A549 (cell line): Measurements from ENCODE around the gene HS3ST6. TPM values are rescaled to one million over a fixed set of nuclear protein-coding genes. Genes with fewer than 3 reads are reported as not detected.

Experiments used
- ATAC-seq, 2 experiments: fragments of 200-7000 bp in 1 of 2; fragments of >200 bp in 1 of 2; cut with Nextera tagmentation in 1 of 2; cut with Tn5 transposase in 1 of 2; 3 replicates each; pipeline versions ENCODE4 v1.8.0 to v1.9.1; 2018 to 2020; ENCODE audit warnings: mild to moderate bottlenecking in 1 of 2, moderate library complexity in 1 of 2
- CTCF ChIA-PET: fragments of 300-600 bp; sonication (Branson Sonifier 250); formaldehyde crosslinking; extraction: SDS; loops from one replicate; lab custom pipeline; 2021; ENCODE audit warnings: antibody characterized with exemption, inconsistent platforms; lab: Yijun Ruan, JAX
- POLR2A ChIA-PET: fragments of 350-600 bp; formaldehyde crosslinking; extraction: SDS; loops from one replicate; lab custom pipeline; 2021; ENCODE audit warnings: antibody characterized with exemption, inconsistent platforms; lab: Yijun Ruan, JAX
- DNase-seq, 2 experiments: peaks; one replicate each; pipeline versions ENCODE4 v3.0.0 to v3.0.0-alpha.2; 2011 to 2016; ENCODE audit warnings: low read depth in 1 of 2, low spot score in 1 of 2
- FAIRE-seq: peaks from 2 replicates; lab custom pipeline; 2011; peaks lifted over from hg19 to GRCh38; lab: Jason Lieb, UNC
- H3K27ac ChIP-seq, 2 experiments: fragments of >200 bp; sonication (Bioruptor Twin); formaldehyde crosslinking; 3 replicates each; pipeline ENCODE4 v1.5.1; 2016 to 2017
- H3K4me1 ChIP-seq: fragments of >200 bp; sonication (Bioruptor Twin); formaldehyde crosslinking; 3 replicates; pipeline ENCODE4 v1.6.1; 2016
- H3K4me2 ChIP-seq: fragments of >200 bp; sonication (Bioruptor Twin); formaldehyde crosslinking; 3 replicates; pipeline ENCODE4 v1.6.1; 2016
- H3K4me3 ChIP-seq: fragments of >200 bp; sonication (Bioruptor Twin); formaldehyde crosslinking; 3 replicates; pipeline ENCODE4 v1.5.1; 2016
- H3K9me3 ChIP-seq: fragments of >200 bp; sonication (Bioruptor Twin); formaldehyde crosslinking; 3 replicates; pipeline ENCODE4 v1.6.1; 2016
- BCL3 ChIP-seq: fragments of >200 bp; sonication (Bioruptor Twin); formaldehyde crosslinking; IDR thresholded peaks from 3 replicates; pipeline ENCODE4 v1.6.1; 2016
- CBX8 ChIP-seq: fragments of 200-600 bp; sonication (generic); IDR thresholded peaks from 2 replicates; pipeline ENCODE4 v1.6.1; 2016
- CHD4 ChIP-seq: fragments of 200-600 bp; sonication (generic); IDR thresholded peaks from 2 replicates; pipeline ENCODE4 v1.6.1; 2016; ENCODE audit warnings: antibody characterized with exemption, mild to moderate bottlenecking, borderline replicate concordance
- E2F6 ChIP-seq: IDR thresholded peaks from 2 replicates; pipeline ENCODE4 v1.6.1; 2012; ENCODE audit warnings: low read depth, borderline replicate concordance
- GATA3 ChIP-seq: IDR thresholded peaks from 2 replicates; pipeline ENCODE4 v1.6.1; 2012; ENCODE audit warnings: borderline replicate concordance
- HDAC2 ChIP-seq: fragments of 200-600 bp; sonication (generic); IDR thresholded peaks from 2 replicates; pipeline ENCODE4 v1.6.1; 2016
- HES2 ChIP-seq: fragments of >200 bp; sonication (Bioruptor Twin); formaldehyde crosslinking; IDR thresholded peaks from 2 replicates; pipeline ENCODE4 v1.6.1; 2016
- HEYL ChIP-seq: fragments of 250-450 bp; sonication (Bioruptor Pico); IDR thresholded peaks from 2 replicates; pipeline ENCODE4 v1.8.0; 2021; ENCODE audit warnings: mild to moderate bottlenecking, moderate library complexity
- HMGXB4 ChIP-seq: fragments of 250-450 bp; sonication (Bioruptor Pico); IDR thresholded peaks from 2 replicates; pipeline ENCODE4 v1.5.0; 2021; ENCODE audit warnings: mild to moderate bottlenecking, moderate library complexity, borderline replicate concordance
- JUNB ChIP-seq: fragments of >200 bp; sonication (Bioruptor Twin); formaldehyde crosslinking; IDR thresholded peaks from 2 replicates; pipeline ENCODE4 v1.6.1; 2016
- MAFK ChIP-seq: fragments of 450-650 bp; IDR thresholded peaks from 2 replicates; pipeline ENCODE4 v1.6.1; 2014; ENCODE audit not compliant: partially characterized antibody
- MAX ChIP-seq: IDR thresholded peaks from 2 replicates; pipeline ENCODE4 v1.6.1; 2012
- NFE2L2 ChIP-seq: fragments of 150-350 bp; conservative IDR thresholded peaks from 2 replicates; pipeline ENCODE4 v1.6.1; 2014; ENCODE audit warnings: low read length
- NR3C1 ChIP-seq: fragments of >200 bp; sonication (Bioruptor Twin); formaldehyde crosslinking; IDR thresholded peaks from 3 replicates; pipeline ENCODE4 v1.6.1; 2017
- PHF8 ChIP-seq: fragments of 200-600 bp; sonication (generic); IDR thresholded peaks from 2 replicates; pipeline ENCODE4 v1.6.1; 2016; ENCODE audit warnings: low read depth, mild to moderate bottlenecking, antibody characterized with exemption, moderate library complexity, borderline replicate concordance
- TFCP2L1 ChIP-seq: fragments of 250-450 bp; sonication (Bioruptor Pico); IDR thresholded peaks from 2 replicates; pipeline ENCODE4 v1.5.0; 2021; ENCODE audit warnings: mild to moderate bottlenecking
- ZFP36 ChIP-seq: fragments of 450-650 bp; IDR thresholded peaks from 2 replicates; pipeline ENCODE4 v1.6.1; 2014; ENCODE audit warnings: borderline replicate concordance; ENCODE audit not compliant: partially characterized antibody
- WGBS: methylation state at CpG from one replicate; pipeline ENCODE4 v1.1.6; 2017; ENCODE audit errors: missing lambda C conversion rate; 5-methylcytosine and 5-hydroxymethylcytosine counted together
- polyA plus RNA-seq, 4 experiments: library from polyadenylated mRNA; depleted of rRNA in 3 of 4; stranded (reverse); fragments of >200 nt; fragmentation: RNase III in 1 of 4; extraction: RNeasy Plus Mini Kit Qiagen cat#74134 plus additional on column Dnase treatment in 1 of 4; gene quantifications; 2 replicates in 3 of 4; 3 replicates in 1 of 4; pipeline ENCODE4 v1.2.3, GENCODE V29; 2011 to 2017

Gene HS3ST6
- polyA plus RNA-seq, 2 of the 4 experiments (the other 2 are of a cell fraction), result 1.5 to 2.0 TPM

GRCh38 chr16:1906846-1907165, 11.4 kb downstream of the HS3ST6 start:
- POLR2A ChIA-PET, result no interaction called here
- WGBS, result 95% methylated on average over 5 of the region's 5 CpGs
- Histone ChIP-seq H3K4me3 (no peak overlapping the region), H3K9me3 (no peaks in the 10 kb centered on the region), H3K4me1 (peaks cover 9% of the 10 kb centered on the region; the same call in 1 of the 3 replicates), H3K27ac (no peak overlapping the region; a peak in 1 of 6 replicates), H3K4me2 (no peak overlapping the region)
- FAIRE-seq, result no peak
- no peak for DNase-seq
- ATAC-seq, result no peak; a peak in 1 of 6 replicates
- TF ChIP-seq PHF8 (no peak), GATA3 (no peak), NR3C1 (no peak), BCL3 (no peak), MAFK (peak; percentile 59), ZFP36 (no peak), E2F6 (no peak), HDAC2 (no peak)
- CTCF ChIA-PET, result no interaction called here

GRCh38 chr16:1906055-1906845, 12.0 kb downstream of the HS3ST6 start:
- Histone ChIP-seq H3K4me3 (no peak overlapping the region), H3K4me2 (no peak overlapping the region), H3K4me1 (peaks cover 9% of the 10 kb centered on the region; the same call in 1 of the 3 replicates), H3K27ac (no peak overlapping the region; a peak in 1 of 6 replicates), H3K9me3 (no peaks in the 10 kb centered on the region)
- ChIA-PET CTCF (interaction anchor here (1.1 kb wide), 1 partner anchor 19 kb away, joined by 3 read pairs; no protein-coding TSS in a partner anchor), POLR2A (no interaction called here)
- 81% methylated on average over 30 of the region's 31 CpGs for WGBS
- DNase-seq (no peak), ATAC-seq (no peak; a peak in 1 of 6 replicates), FAIRE-seq (no peak)
- TF ChIP-seq HMGXB4 (CRISPR knock-in tag) (no peak), TFCP2L1 (CRISPR knock-in tag) (no peak), HEYL (no peak), HES2 (no peak)

GRCh38 chr16:1903845-1904840, 14.1 kb downstream of the HS3ST6 start:
- no peak overlapping the region for H3K27ac ChIP-seq
- no peak for FAIRE-seq
- 76% methylated on average over 20 of the region's 22 CpGs for WGBS
- 0 out of 6 replicates have a peak, but pooled peaks of 1 of the 2 experiments have one; percentile 11 for ATAC-seq
- no peaks in the 10 kb centered on the region for H3K9me3 ChIP-seq
- H3K4me2 ChIP-seq, result no peak overlapping the region
- no peak for TF ChIP-seq HMGXB4 (CRISPR knock-in tag)
- TF ChIP-seq CHD4, result no peak
- no peak for TF ChIP-seq MAX
- TF ChIP-seq HES2, result no peak
- TF ChIP-seq E2F6, result no peak
- TF ChIP-seq TFCP2L1 (CRISPR knock-in tag), result no peak
- no peak for TF ChIP-seq JUNB
- no peak for TF ChIP-seq CBX8
- TF ChIP-seq NFE2L2, result no peak
- ChIA-PET CTCF (interaction anchor here (0.7 to 1.2 kb wide), 4 partner anchors 9 to 72 kb away, joined by 3 to 5 read pairs (median 4); no protein-coding TSS in a partner anchor), POLR2A (no interaction called here)
- DNase-seq, result no peak
- H3K4me1 ChIP-seq, result no peaks in the 10 kb centered on the region
- H3K4me3 ChIP-seq, result no peak overlapping the region
